Activated CD8-positive, alpha-beta memory T cell treated with anti-CD3 and anti-CD28 coated beads, Interleukin-2, amount 50 U/mL, for 24 hours (primary cell): Measurements from ENCODE around the gene EGLN1.
"Not testable (repeated sequence)": the region's sequence is repeated elsewhere in the genome, so short reads cannot be mapped to it uniquely, and the experiment has no call there.

Experiments used
- DNase-seq: peaks from one replicate; pipeline ENCODE4 v3.0.0-alpha.2; 2020; ENCODE audit errors: extremely low read depth

EGLN1 gene

GRCh38 chr1:231421971-231422797, at the start of gene EGLN1:
EGLN1 (minus strand) TSS chr1:231422287; CDS start chr1:231421888, 399 bp downstream.
- DNase-seq = peak; percentile 41

GRCh38 chr1:231471500-231471899, 49.4 kb upstream of the EGLN1 start:
- not testable (repeated sequence) for DNase-seq

GRCh38 chr1:231471027-231471426, 48.9 kb upstream of the EGLN1 start:
- DNase-seq = not testable (repeated sequence)

GRCh38 chr1:231467986-231468385, 45.9 kb upstream of the EGLN1 start:
- no peak for DNase-seq

- no peak for DNase-seq
These were observed 43.0 kb upstream of the EGLN1 start for GRCh38 chr1:231465051-231465450.

GRCh38 chr1:231463541-231463940, 41.5 kb upstream of the EGLN1 start:
- DNase-seq = no peak

- peak; percentile 49 for DNase-seq
These were observed 38.5 kb upstream of the EGLN1 start for GRCh38 chr1:231460614-231461013.

GRCh38 chr1:231459438-231459837, 37.4 kb upstream of the EGLN1 start:
- DNase-seq = not testable (repeated sequence)

GRCh38 chr1:231457956-231458355, 35.9 kb upstream of the EGLN1 start:
- not testable (repeated sequence) for DNase-seq

- not testable (repeated sequence) for DNase-seq
These were observed 32.0 kb upstream of the EGLN1 start for GRCh38 chr1:231454133-231454532.

GRCh38 chr1:231446138-231446537, 24.1 kb upstream of the EGLN1 start:
- DNase-seq = no peak

GRCh38 chr1:231444059-231444458, 22.0 kb upstream of the EGLN1 start:
- DNase-seq = no peak

GRCh38 chr1:231443363-231443762, 21.3 kb upstream of the EGLN1 start:
- no peak for DNase-seq

GRCh38 chr1:231442735-231443134, 20.6 kb upstream of the EGLN1 start:
- DNase-seq = no peak

GRCh38 chr1:231432996-231433395, 10.9 kb upstream of the EGLN1 start:
- no peak for DNase-seq

- no peak for DNase-seq
These were observed 9.8 kb upstream of the EGLN1 start for GRCh38 chr1:231431665-231432415.

GRCh38 chr1:231430678-231431352, 8.7 kb upstream of the EGLN1 start:
- not testable (repeated sequence) for DNase-seq

GRCh38 chr1:231428377-231428776, 6.3 kb upstream of the EGLN1 start:
- DNase-seq = no peak

GRCh38 chr1:231424950-231425805, 3.1 kb upstream of the EGLN1 start:
- no peak for DNase-seq

GRCh38 chr1:231423648-231424047, 1.6 kb upstream of the EGLN1 start:
- no peak for DNase-seq

GRCh38 chr1:231422798-231423309, 767 bp upstream of the EGLN1 start:
- DNase-seq = no peak
